Endothelial cell of umbilical vein (primary cell): ENCODE data around the gene SLC35F5. TPM values are rescaled to one million over a fixed set of nuclear protein-coding genes. Genes with fewer than 3 reads are reported as not detected.

ENCODE experiments used
- BruUV-seq: library from RNA; stranded (reverse); fragments of 400-500 nt; replicated peaks from 2 replicates; lab custom pipeline; 2021; lab: Mats Ljungman, UMichigan
- CTCF ChIA-PET: fragments of 300-600, 350-600 bp; sonication (Branson Sonifier 250); formaldehyde crosslinking; loops from one replicate; lab custom pipeline; 2021; ENCODE audit warnings: antibody characterized with exemption, inconsistent platforms; lab: Charles Lee
- POLR2A ChIA-PET: fragments of 300-600, 350-600 bp; sonication (Branson Sonifier 250); formaldehyde crosslinking; loops from one replicate; lab custom pipeline; 2021; ENCODE audit warnings: antibody characterized with exemption, inconsistent platforms; lab: Charles Lee
- DNase-seq: peaks from one replicate; pipeline ENCODE4 v3.0.0-alpha.2; 2011; ENCODE audit warnings: low read depth, low spot score
- FAIRE-seq: peaks from 2 replicates; lab custom pipeline; 2011; peaks lifted over from hg19 to GRCh38; lab: Jason Lieb, UNC
- H2AFZ ChIP-seq: 2 replicates; pipeline ENCODE4 v1.6.0; 2012; ENCODE audit warnings: low read depth, low read length, control low read depth, inconsistent platforms
- H3K27ac ChIP-seq: 2 replicates; pipeline ENCODE4 v1.5.1; 2011; ENCODE audit warnings: low read depth, mild to moderate bottlenecking, control low read depth, low read length, moderate library complexity; ENCODE audit not compliant: insufficient read depth
- H3K27me3 ChIP-seq, 2 experiments: 2 replicates each; pipeline versions ENCODE4 v1.6.0 to v1.6.1; 2011; ENCODE audit warnings: low read length in 2 of 2, mixed read lengths in 1 of 2; ENCODE audit not compliant: control insufficient read depth in 2 of 2, insufficient read depth in 2 of 2
- H3K36me3 ChIP-seq, 2 experiments: 2 replicates in 1 of 2; 3 replicates in 1 of 2; pipeline ENCODE4 v1.5.1; 2011; ENCODE audit warnings: low read length in 2 of 2, mild to moderate bottlenecking in 1 of 2, moderate library complexity in 1 of 2; ENCODE audit not compliant: control insufficient read depth in 2 of 2, insufficient read depth in 2 of 2; ENCODE audit errors: extremely low read depth in 1 of 2
- H3K4me1 ChIP-seq: 3 replicates; pipeline ENCODE4 v1.5.1; 2011; ENCODE audit warnings: mild to moderate bottlenecking, low read length; ENCODE audit not compliant: control insufficient read depth, insufficient read depth; ENCODE audit errors: extremely low read depth
- H3K4me2 ChIP-seq: 2 replicates; pipeline ENCODE4 v1.6.1; 2011; ENCODE audit warnings: low read length, control low read depth, mixed read lengths; ENCODE audit not compliant: insufficient read depth
- H3K4me3 ChIP-seq, 3 experiments: fragments of 200-600 bp in 1 of 3; sonication (generic), shearing (Covaris generic) in 1 of 3; replicated peaks in 1 of 3; 2 replicates each; pipeline ENCODE4 v1.5.1; 2011 to 2016; ENCODE audit warnings: control low read depth in 3 of 3, low read length in 3 of 3, mild to moderate bottlenecking in 2 of 3, inconsistent platforms in 1 of 3, low read depth in 1 of 3, moderate library complexity in 1 of 3; ENCODE audit not compliant: insufficient read depth in 1 of 3
- H3K79me2 ChIP-seq: 2 replicates; pipeline ENCODE4 v1.6.0; 2012; ENCODE audit warnings: low read length, inconsistent platforms; ENCODE audit not compliant: control insufficient read depth, insufficient read depth
- H3K9ac ChIP-seq: replicated peaks from 2 replicates; pipeline ENCODE3; 2011; ENCODE audit warnings: low read length, control low read depth; ENCODE audit not compliant: insufficient read depth; ENCODE audit errors: extremely low read depth
- H3K9me1 ChIP-seq: replicated peaks from 3 replicates; pipeline ENCODE4 v1.6.0; 2011; ENCODE audit warnings: mild to moderate bottlenecking, low read length; ENCODE audit not compliant: control insufficient read depth, insufficient read depth; ENCODE audit errors: extremely low read depth
- H3K9me3 ChIP-seq: replicated peaks from 2 replicates; pipeline ENCODE4 v1.5.1; 2012; ENCODE audit warnings: low read length, inconsistent platforms; ENCODE audit not compliant: control insufficient read depth, insufficient read depth
- H4K20me1 ChIP-seq: replicated peaks from 2 replicates; pipeline ENCODE3; 2011; ENCODE audit warnings: mild to moderate bottlenecking, low read length; ENCODE audit not compliant: control insufficient read depth, insufficient read depth; ENCODE audit errors: extremely low read depth
- EZH2 ChIP-seq: IDR thresholded peaks from 2 replicates; pipeline ENCODE4 v1.6.1; 2012; ENCODE audit warnings: borderline replicate concordance, low read depth, mild to moderate bottlenecking, moderate library complexity, low read length, inconsistent platforms; ENCODE audit not compliant: severe bottlenecking
- FOS ChIP-seq: IDR thresholded peaks from 2 replicates; pipeline ENCODE4 v1.6.1; 2011; ENCODE audit warnings: mild to moderate bottlenecking, low read length, moderate library complexity, borderline replicate concordance; ENCODE audit not compliant: insufficient read depth
- GATA2 ChIP-seq: IDR thresholded peaks from 2 replicates; pipeline ENCODE4 v1.7.0; 2011; ENCODE audit warnings: low read depth, mild to moderate bottlenecking, moderate library complexity, mixed read lengths, low read length; ENCODE audit not compliant: insufficient read length, insufficient read depth
- JUN ChIP-seq: IDR thresholded peaks from 2 replicates; pipeline ENCODE4 v1.6.1; 2011; ENCODE audit warnings: borderline replicate concordance, low read depth; ENCODE audit not compliant: insufficient read length, insufficient read depth
- MYC ChIP-seq: IDR thresholded peaks from one replicate; pipeline ENCODE4 v1.6.1; 2011; ENCODE audit warnings: mild to moderate bottlenecking, low read depth, low read length
- POLR2A ChIP-seq: IDR thresholded peaks from 2 replicates; pipeline ENCODE4 v1.6.1; 2012; ENCODE audit warnings: low read depth, mild to moderate bottlenecking, control low read depth, low read length
- dilution Hi-C: fragments of 300-500 bp; cut with MboI; formaldehyde crosslinking; loops from one replicate; pipeline ENCODE4 v1.15.0; 2019; ENCODE audit warnings: low sequenced_read_pairs; ENCODE audit not compliant: extremely low pct_ligation_motif_present
- intact Hi-C: fragments of 100-400 bp; cut with micrococcal nuclease; formaldehyde crosslinking; loops from one replicate; pipeline ENCODE4 v1.10.0; 2022
- polyA plus RNA-seq, 4 experiments: library from polyadenylated mRNA; depleted of rRNA in 3 of 4; stranded (reverse) in 3 of 4; unstranded in 1 of 4; fragments of >200 nt; gene quantifications; 2 replicates each; pipeline versions ENCODE4 v1.2.1 to v1.2.3, GENCODE V29; 2011 to 2012; ENCODE audit warnings: missing spikeins in 1 of 4
- total RNA-seq: library from RNA; stranded (reverse); gene quantifications from 2 replicates; pipeline ENCODE4 v1.2.3, GENCODE V29; 2021
- TF ChIP-seq, protein P1 (sequence below), 2 donors: IDR thresholded peaks; 1 replicate in 1 of 2; 2 replicates in 1 of 2; pipeline ENCODE4 v1.5.1; 2011; ENCODE audit warnings: low read length in 2 of 2, mild to moderate bottlenecking in 2 of 2, moderate library complexity in 2 of 2, control low read depth in 1 of 2, inconsistent platforms in 1 of 2, low read depth in 1 of 2; ENCODE audit not compliant: insufficient read depth in 1 of 2; ENCODE audit errors: extremely low read depth in 1 of 2

The SLC35F5 gene
- total and polyA plus RNA-seq, 2 donors (not counting 3 experiments of a cell fraction or from before 2014, with no cell fraction given): 22.4 to 51.1 TPM

DNA sequence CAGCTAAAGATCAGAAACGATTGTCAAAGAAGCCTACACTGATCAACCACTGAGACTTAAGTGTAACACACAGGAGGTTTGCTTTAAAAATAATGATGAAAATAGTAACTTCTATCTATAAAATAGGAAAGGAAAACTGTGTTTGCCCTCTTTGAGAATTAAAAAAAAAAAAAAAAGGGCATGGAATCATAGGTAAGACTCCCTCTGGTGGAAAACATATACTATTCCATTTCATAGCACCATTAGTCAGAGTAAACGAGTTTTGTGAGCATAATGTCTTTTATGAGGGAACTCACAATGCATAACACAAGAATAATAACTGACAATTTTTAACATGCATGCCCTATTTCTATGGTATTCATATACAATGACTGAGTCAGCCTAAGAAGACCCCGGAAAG, 36.3 kb downstream of the SLC35F5 start:
- H2AFZ ChIP-seq: no peak overlapping the region
- BruUV-seq: no TSS peak
- H3K4me3 ChIP-seq: no peak overlapping the region
- H4K20me1 ChIP-seq: peaks cover 2% of the 10 kb centered on the region
- H3K9me3 ChIP-seq: no peaks in the 10 kb centered on the region
- TF ChIP-seq MYC (no peak), POLR2A (no peak)
- TF ChIP-seq, protein P1, sequence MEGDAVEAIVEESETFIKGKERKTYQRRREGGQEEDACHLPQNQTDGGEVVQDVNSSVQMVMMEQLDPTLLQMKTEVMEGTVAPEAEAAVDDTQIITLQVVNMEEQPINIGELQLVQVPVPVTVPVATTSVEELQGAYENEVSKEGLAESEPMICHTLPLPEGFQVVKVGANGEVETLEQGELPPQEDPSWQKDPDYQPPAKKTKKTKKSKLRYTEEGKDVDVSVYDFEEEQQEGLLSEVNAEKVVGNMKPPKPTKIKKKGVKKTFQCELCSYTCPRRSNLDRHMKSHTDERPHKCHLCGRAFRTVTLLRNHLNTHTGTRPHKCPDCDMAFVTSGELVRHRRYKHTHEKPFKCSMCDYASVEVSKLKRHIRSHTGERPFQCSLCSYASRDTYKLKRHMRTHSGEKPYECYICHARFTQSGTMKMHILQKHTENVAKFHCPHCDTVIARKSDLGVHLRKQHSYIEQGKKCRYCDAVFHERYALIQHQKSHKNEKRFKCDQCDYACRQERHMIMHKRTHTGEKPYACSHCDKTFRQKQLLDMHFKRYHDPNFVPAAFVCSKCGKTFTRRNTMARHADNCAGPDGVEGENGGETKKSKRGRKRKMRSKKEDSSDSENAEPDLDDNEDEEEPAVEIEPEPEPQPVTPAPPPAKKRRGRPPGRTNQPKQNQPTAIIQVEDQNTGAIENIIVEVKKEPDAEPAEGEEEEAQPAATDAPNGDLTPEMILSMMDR (IDR thresholded peaks at IDR 0.05; ENCODE audit: extremely low read depth in 1 of 2, insufficient read depth in 1 of 2, low read depth in 1 of 2, low read length in 2 of 2): peak in 1 of 2 donors; percentile 22
- H3K27me3 ChIP-seq: no peaks in the 10 kb centered on the region
- intact Hi-C loops (no loop called here), dilution Hi-C loops (no loop called here)
- no peaks in the 10 kb centered on the region for H3K79me2 ChIP-seq
- H3K4me2 ChIP-seq: no peak overlapping the region
- H3K4me1 ChIP-seq: no peaks in the 10 kb centered on the region
- no peak overlapping the region for H3K27ac ChIP-seq
- H3K36me3 ChIP-seq: peaks cover 6 to 9% of the 10 kb centered on the region in 2 experiments
- DNase-seq (peak; percentile 23), FAIRE-seq (no peak)
- H3K9me1 ChIP-seq: no peaks in the 10 kb centered on the region
- POLR2A ChIA-PET: no interaction called here
- CTCF ChIA-PET: interaction anchor here (0.7 to 2.8 kb wide), 2 partner anchors 12 to 32 kb away, joined by 3 to 9 read pairs; no protein-coding TSS in a partner anchor
- no peak overlapping the region for H3K9ac ChIP-seq

DNA sequence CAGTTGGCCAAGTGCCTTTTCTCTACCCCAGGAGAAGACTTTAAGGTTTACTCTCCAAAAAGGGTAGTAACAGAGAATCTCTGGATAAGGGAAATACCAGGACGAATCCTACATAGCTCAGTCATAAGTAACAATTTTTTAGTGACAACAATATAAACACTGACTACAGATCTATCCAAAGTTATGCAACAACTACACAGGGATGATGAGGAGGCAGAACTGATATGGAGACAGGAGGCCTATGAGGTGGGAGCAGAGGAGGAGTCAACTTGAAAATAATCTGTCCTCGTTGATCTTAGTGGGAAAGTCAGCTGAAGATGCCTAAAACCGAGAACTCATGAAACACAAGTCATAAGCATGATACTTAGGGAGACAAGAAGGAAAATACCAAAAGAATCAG, 40.2 kb downstream of the SLC35F5 start:
- TF ChIP-seq GATA2 (no peak), FOS (no peak), JUN (no peak), EZH2 (no peak)
- intact Hi-C loops: no loop called here
- BruUV-seq: no TSS peak
- Histone ChIP-seq H3K27ac (no peak overlapping the region), H3K4me3 (no peak overlapping the region), H3K27me3 (no peaks in the 10 kb centered on the region), H3K4me1 (no peaks in the 10 kb centered on the region), H3K9ac (no peak overlapping the region), H3K79me2 (no peaks in the 10 kb centered on the region), H3K9me3 (no peaks in the 10 kb centered on the region), H2AFZ (no peak overlapping the region), H3K4me2 (no peak overlapping the region), H3K9me1 (no peaks in the 10 kb centered on the region), H3K36me3 (peaks cover 7 to 12% of the 10 kb centered on the region in 2 experiments), H4K20me1 (peaks cover 2% of the 10 kb centered on the region)
- DNase-seq (no peak), FAIRE-seq (no peak)
- ChIA-PET CTCF (interaction anchor here (1.0 to 1.5 kb wide), 2 partner anchors 9 to 10 kb away, joined by 3 to 4 read pairs; no protein-coding TSS in a partner anchor), POLR2A (no interaction called here)
- dilution Hi-C loops: no loop called here
